HepG2 (cell line): ENCODE measurements around the gene C1orf21. TPM values are rescaled to one million over a fixed set of nuclear protein-coding genes. Genes with fewer than 3 reads are reported as not detected.
"Not testable (repeated sequence)": the region's sequence is repeated elsewhere in the genome, so short reads cannot be mapped to it uniquely, and the experiment has no call there.

Source experiments
- ATAC-seq: fragments of 200-7000 bp; cut with Tn5 transposase; 3 replicates; pipeline ENCODE4 v1.9.1; 2020; ENCODE audit warnings: mild to moderate bottlenecking, moderate library complexity
- BruUV-seq: library from RNA; stranded (reverse); fragments of 400-500 nt; replicated peaks from 2 replicates; lab custom pipeline; 2021; lab: Mats Ljungman, UMichigan
- CTCF ChIA-PET: fragments of 300-600 bp; formaldehyde crosslinking; extraction: SDS; loops from one replicate; lab custom pipeline; 2021; ENCODE audit warnings: low total read pairs, inconsistent platforms, low intra/inter-chr PET ratio; lab: Yijun Ruan, JAX
- POLR2A ChIA-PET: fragments of 350-600 bp; sonication (Branson Sonifier 250); formaldehyde crosslinking; loops from one replicate; lab custom pipeline; 2020; ENCODE audit warnings: antibody characterized with exemption, inconsistent platforms; lab: Yijun Ruan, JAX
- DNase-seq: peaks from one replicate; pipeline ENCODE4 v3.0.0-alpha.2; 2015; ENCODE audit warnings: low spot score
- FAIRE-seq: peaks from 3 replicates; lab custom pipeline; 2011; peaks lifted over from hg19 to GRCh38; lab: Jason Lieb, UNC
- H2AFZ ChIP-seq: one replicate; pipeline ENCODE4 v1.6.1; 2011; ENCODE audit warnings: low read length, inconsistent platforms
- H3K27ac ChIP-seq: fragments of 300-600 bp; 3 replicates; pipeline ENCODE4 v1.8.0; 2011; ENCODE audit warnings: mixed run types, mild to moderate bottlenecking, mixed read lengths, low read length, inconsistent platforms; ENCODE audit not compliant: insufficient read depth; ENCODE audit errors: extremely low read length
- H3K27me3 ChIP-seq, 2 experiments: fragments of 200-600 bp in 1 of 2; 2 replicates in 1 of 2; 3 replicates in 1 of 2; pipeline versions ENCODE4 v1.6.0 to v1.8.0; 2011; ENCODE audit warnings: low read length in 2 of 2, mild to moderate bottlenecking in 2 of 2, moderate library complexity in 2 of 2, inconsistent platforms in 1 of 2; ENCODE audit not compliant: insufficient read depth in 2 of 2, control insufficient read depth in 1 of 2
- H3K36me3 ChIP-seq, 2 experiments: fragments of 200-600 bp in 1 of 2; replicated peaks in 1 of 2; 2 replicates in 1 of 2; 3 replicates in 1 of 2; pipeline versions ENCODE4 v1.5.1 to v1.8.0; 2011; ENCODE audit warnings: low read length in 2 of 2, inconsistent platforms in 1 of 2; ENCODE audit not compliant: insufficient read depth in 2 of 2, control insufficient read depth in 1 of 2
- H3K4me1 ChIP-seq: 2 replicates; pipeline ENCODE4 v1.5.1; 2012; ENCODE audit warnings: low read length, inconsistent platforms; ENCODE audit not compliant: insufficient read depth
- H3K4me2 ChIP-seq: 2 replicates; pipeline ENCODE4 v1.6.0; 2011; ENCODE audit warnings: low read depth, low read length, inconsistent platforms
- H3K4me3 ChIP-seq, 3 experiments: fragments of 200-600 bp in 1 of 3; sonication (generic), shearing (Covaris generic) in 1 of 3; replicated peaks in 1 of 3; 2 replicates each; pipeline ENCODE4 v1.5.1; 2011 to 2016; ENCODE audit warnings: low read length in 3 of 3, inconsistent platforms in 2 of 3, low read depth in 2 of 3, mild to moderate bottlenecking in 2 of 3, control low read depth in 1 of 3, mixed read lengths in 1 of 3; ENCODE audit not compliant: insufficient read depth in 1 of 3
- H3K79me2 ChIP-seq: one replicate; pipeline ENCODE4 v1.6.1; 2011; ENCODE audit warnings: low read length, inconsistent platforms; ENCODE audit not compliant: insufficient read depth
- H3K9ac ChIP-seq: 2 replicates; pipeline ENCODE4 v1.6.0; 2011; ENCODE audit warnings: mild to moderate bottlenecking, low read depth, low read length, inconsistent platforms; ENCODE audit not compliant: insufficient read depth
- H3K9me3 ChIP-seq: 2 replicates; pipeline ENCODE4 v1.5.1; 2012; ENCODE audit warnings: mild to moderate bottlenecking, low read length
- H4K20me1 ChIP-seq: 2 replicates; pipeline ENCODE4 v1.6.0; 2011; ENCODE audit warnings: inconsistent platforms, mild to moderate bottlenecking, low read length, moderate library complexity; ENCODE audit not compliant: insufficient read depth
- ATM ChIP-seq: fragments of 450-650 bp; IDR thresholded peaks from 2 replicates; pipeline ENCODE4 v1.7.1; 2017; ENCODE audit warnings: mild to moderate bottlenecking, borderline replicate concordance
- ZNF274 ChIP-seq: sonication (generic); formaldehyde crosslinking; IDR thresholded peaks from 2 replicates; pipeline ENCODE4 v1.5.1; 2020; ENCODE audit warnings: mild to moderate bottlenecking, missing genetic modification reagents
- ZNF564 ChIP-seq: sonication (generic); formaldehyde crosslinking; IDR thresholded peaks from 2 replicates; pipeline ENCODE4 v1.8.1; 2023; ENCODE audit warnings: mild to moderate bottlenecking, missing genetic modification reagents
- ZNF687 ChIP-seq: sonication (generic); formaldehyde crosslinking; IDR thresholded peaks from 2 replicates; pipeline ENCODE4 v1.5.1; 2020; ENCODE audit warnings: mild to moderate bottlenecking, missing genetic modification reagents, moderate library complexity
- WGBS: methylation state at CpG from one replicate; pipeline ENCODE4 v1.1.6; 2017; ENCODE audit warnings: low lambda C conversion rate; 5-methylcytosine and 5-hydroxymethylcytosine counted together
- in situ Hi-C: cut with HindIII; loops from 2 replicates; pipeline ENCODE4 v1.10.0; 2017; ENCODE audit warnings: low pct_unique_long_range_greater_than_20kb; ENCODE audit not compliant: extremely low pct_ligation_motif_present
- intact Hi-C: fragments of 100-400 bp; cut with micrococcal nuclease; formaldehyde crosslinking; loops from one replicate; pipeline ENCODE4 v1.10.0; 2022; ENCODE audit not compliant: unreplicated experiment
- polyA plus RNA-seq, 8 experiments: library from polyadenylated mRNA; depleted of rRNA in 3 of 8; stranded (reverse) in 7 of 8; unstranded in 1 of 8; fragments of >200 nt; fragmentation: Illumina TruSeq in 4 of 8; extraction: Trizol in 4 of 8; gene quantifications; 2 replicates each; pipeline versions ENCODE4 v1.2.1 to v1.2.3, GENCODE V29; 2011 to 2016; ENCODE audit warnings: low read depth in 4 of 8, missing spikeins in 1 of 8, mixed read lengths in 1 of 8; ENCODE audit not compliant: insufficient read depth in 1 of 8
- total RNA-seq, 5 experiments: library from RNA; depleted of rRNA; stranded (reverse); fragments of >200 nt; fragmentation: Illumina TruSeq; extraction: Trizol; gene quantifications; 2 replicates each; pipeline ENCODE4 v1.2.3, GENCODE V29; 2016; ENCODE audit warnings: low read depth in 1 of 5
- TF ChIP-seq, protein P1 (sequence below): sonication (generic); formaldehyde crosslinking; IDR thresholded peaks from 2 replicates; pipeline ENCODE4 v1.4.0; 2020; ENCODE audit warnings: missing genetic modification reagents, borderline replicate concordance

Gene C1orf21
- total and polyA plus RNA-seq, 2 of the 13 experiments (the other 11 are each of a cell fraction or from before 2014, with no cell fraction given): not detected

DNA sequence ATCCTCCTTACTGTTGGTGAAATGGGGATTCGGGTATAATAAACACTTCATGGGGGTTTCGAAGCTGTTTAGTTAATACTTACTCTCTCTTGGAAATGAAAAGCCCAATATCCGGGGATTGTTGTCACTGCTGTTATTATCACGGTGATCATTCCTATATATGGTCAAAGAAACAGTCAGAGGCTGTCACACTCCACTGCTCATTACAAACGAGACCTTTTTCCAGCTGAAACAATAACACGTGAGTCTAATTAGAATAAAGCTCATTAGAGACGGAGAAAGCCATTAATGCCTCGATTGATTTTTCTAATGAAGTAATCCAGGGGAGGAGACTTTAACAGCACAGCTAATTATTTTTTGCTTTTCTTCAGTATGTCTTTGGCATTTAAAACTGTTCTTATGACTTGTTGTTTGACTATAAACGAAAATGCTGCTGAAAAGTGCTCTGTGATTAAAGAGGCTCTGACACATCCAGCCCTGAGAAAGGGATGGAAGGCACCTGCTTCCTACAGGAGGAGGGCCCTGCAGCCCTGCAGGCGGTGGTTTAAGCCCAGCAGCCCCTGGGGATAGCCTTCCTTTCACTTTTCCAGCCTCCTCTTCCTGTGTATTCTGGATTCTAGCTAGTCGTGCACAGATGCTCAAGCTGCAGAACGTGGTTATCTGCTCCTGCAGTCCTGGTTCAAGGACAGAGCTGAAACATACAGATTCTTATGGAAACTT is 224.2 kb downstream of the C1orf21 start (continued):
- TF ChIP-seq ZNF687 (CRISPR knock-in tag) (no peak), ZNF564 (CRISPR knock-in tag) (no peak), ZNF274 (CRISPR knock-in tag) (no peak), ATM (no peak)
- TF ChIP-seq, protein P1, sequence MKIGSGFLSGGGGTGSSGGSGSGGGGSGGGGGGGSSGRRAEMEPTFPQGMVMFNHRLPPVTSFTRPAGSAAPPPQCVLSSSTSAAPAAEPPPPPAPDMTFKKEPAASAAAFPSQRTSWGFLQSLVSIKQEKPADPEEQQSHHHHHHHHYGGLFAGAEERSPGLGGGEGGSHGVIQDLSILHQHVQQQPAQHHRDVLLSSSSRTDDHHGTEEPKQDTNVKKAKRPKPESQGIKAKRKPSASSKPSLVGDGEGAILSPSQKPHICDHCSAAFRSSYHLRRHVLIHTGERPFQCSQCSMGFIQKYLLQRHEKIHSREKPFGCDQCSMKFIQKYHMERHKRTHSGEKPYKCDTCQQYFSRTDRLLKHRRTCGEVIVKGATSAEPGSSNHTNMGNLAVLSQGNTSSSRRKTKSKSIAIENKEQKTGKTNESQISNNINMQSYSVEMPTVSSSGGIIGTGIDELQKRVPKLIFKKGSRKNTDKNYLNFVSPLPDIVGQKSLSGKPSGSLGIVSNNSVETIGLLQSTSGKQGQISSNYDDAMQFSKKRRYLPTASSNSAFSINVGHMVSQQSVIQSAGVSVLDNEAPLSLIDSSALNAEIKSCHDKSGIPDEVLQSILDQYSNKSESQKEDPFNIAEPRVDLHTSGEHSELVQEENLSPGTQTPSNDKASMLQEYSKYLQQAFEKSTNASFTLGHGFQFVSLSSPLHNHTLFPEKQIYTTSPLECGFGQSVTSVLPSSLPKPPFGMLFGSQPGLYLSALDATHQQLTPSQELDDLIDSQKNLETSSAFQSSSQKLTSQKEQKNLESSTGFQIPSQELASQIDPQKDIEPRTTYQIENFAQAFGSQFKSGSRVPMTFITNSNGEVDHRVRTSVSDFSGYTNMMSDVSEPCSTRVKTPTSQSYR: no peak

- ATAC-seq, H3K4me2 ChIP-seq, H4K20me1 ChIP-seq, H3K79me2 ChIP-seq, H3K27me3 ChIP-seq, H3K4me3 ChIP-seq, DNase-seq, intact Hi-C loops, BruUV-seq, FAIRE-seq, in situ Hi-C loops, POLR2A ChIA-PET, H2AFZ ChIP-seq, CTCF ChIA-PET, H3K9ac ChIP-seq, H3K9me3 ChIP-seq, H3K36me3 ChIP-seq, H3K27ac ChIP-seq, H3K4me1 ChIP-seq: not testable (repeated sequence)
- WGBS: 23% methylated on average over 5 of the region's 5 CpGs
Measured at GRCh38 chr1:184612229-184612628, 225.4 kb downstream of the C1orf21 start.
